Iris pigment epithelial cell (primary cell): ENCODE measurements around the gene WDR72.

Experiments used
- DNase-seq: peaks from one replicate; pipeline ENCODE4 v3.0.0-alpha.2; 2011; ENCODE audit warnings: low read depth

The WDR72 gene

GRCh38 chr15:53534105-53534839, 225.2 kb downstream of the WDR72 start:
- no peak for DNase-seq

- DNase-seq, result no peak
These were observed 228.7 kb downstream of the WDR72 start for GRCh38 chr15:53530761-53531160.

GRCh38 chr15:53527996-53528395, 231.5 kb downstream of the WDR72 start:
- DNase-seq, result no peak

- DNase-seq, result no peak
These were observed 233.6 kb downstream of the WDR72 start for GRCh38 chr15:53525894-53526293.

- DNase-seq, result no peak
These were observed 236.5 kb downstream of the WDR72 start for GRCh38 chr15:53522991-53523390.

GRCh38 chr15:53520996-53521395, 238.5 kb downstream of the WDR72 start:
- DNase-seq, result no peak

- no peak for DNase-seq
These were observed 246.0 kb downstream of the WDR72 start for GRCh38 chr15:53513431-53513830.

GRCh38 chr15:53512029-53512428, 247.4 kb downstream of the WDR72 start:
- no peak for DNase-seq

GRCh38 chr15:53511175-53511574, 248.3 kb downstream of the WDR72 start:
- no peak for DNase-seq

GRCh38 chr15:53506370-53506769, 253.1 kb downstream of the WDR72 start:
- no peak for DNase-seq

GRCh38 chr15:53498996-53499395, 260.5 kb downstream of the WDR72 start:
- DNase-seq, result no peak

GRCh38 chr15:53490341-53490740, 269.1 kb downstream of the WDR72 start:
- DNase-seq, result no peak

- DNase-seq, result no peak
These were observed 277.4 kb downstream of the WDR72 start for GRCh38 chr15:53482055-53482454.

GRCh38 chr15:53477981-53478766, 281.3 kb downstream of the WDR72 start:
- DNase-seq, result no peak

GRCh38 chr15:53473886-53474285, 285.6 kb downstream of the WDR72 start:
- DNase-seq, result no peak

- no peak for DNase-seq
These were observed 286.0 kb downstream of the WDR72 start for GRCh38 chr15:53473435-53473834.

- DNase-seq, result no peak
These were observed 286.6 kb downstream of the WDR72 start for GRCh38 chr15:53472883-53473282.

GRCh38 chr15:53472210-53472609, 287.3 kb downstream of the WDR72 start:
- DNase-seq, result no peak

GRCh38 chr15:53470743-53471142, 288.7 kb downstream of the WDR72 start:
- DNase-seq, result peak; percentile 2

- DNase-seq, result no peak
These were observed 290.0 kb downstream of the WDR72 start for GRCh38 chr15:53469422-53469821.
